SU-DHL-6 (cell line): ENCODE results near the gene TEAD3.

Experiments
- H2AFZ ChIP-seq: fragments of 200-600 bp; sonication (generic); 2 replicates; pipeline ENCODE4 v1.6.1; 2014; ENCODE audit warnings: low read depth, mild to moderate bottlenecking, moderate library complexity, mixed read lengths, antibody characterized with exemption, low read length; ENCODE audit not compliant: severe bottlenecking
- H3F3A ChIP-seq: fragments of 200-600 bp; shearing (Covaris generic); 2 replicates; pipeline ENCODE4 v1.6.0; 2016; ENCODE audit warnings: antibody characterized with exemption, mild to moderate bottlenecking; ENCODE audit not compliant: insufficient read depth
- H3K27ac ChIP-seq: fragments of 200-600 bp; sonication (generic); 2 replicates; pipeline ENCODE4 v1.5.1; 2016; ENCODE audit warnings: low read depth, mild to moderate bottlenecking, low read length, moderate library complexity, mixed read lengths
- H3K27me3 ChIP-seq: fragments of 200-600 bp; sonication (generic), shearing (Covaris generic); 2 replicates; pipeline ENCODE4 v1.6.0; 2014; ENCODE audit warnings: mild to moderate bottlenecking, low read length
- H3K36me3 ChIP-seq: fragments of 200-600 bp; sonication (generic); 2 replicates; pipeline ENCODE4 v1.6.1; 2014; ENCODE audit warnings: mild to moderate bottlenecking, low read length, mixed read lengths
- H3K4me2 ChIP-seq: fragments of 300-600, 200-600 bp; shearing (Covaris generic), sonication (generic); 2 replicates; pipeline ENCODE4 v1.6.0; 2014; ENCODE audit warnings: low read length, low read depth, mild to moderate bottlenecking; ENCODE audit not compliant: poor library complexity, severe bottlenecking
- H3K4me3 ChIP-seq: fragments of 200-600 bp; sonication (generic); 2 replicates; pipeline ENCODE4 v1.5.1; 2014; ENCODE audit warnings: antibody characterized with exemption, low read length, mild to moderate bottlenecking, mixed read lengths; ENCODE audit not compliant: insufficient read depth, poor library complexity, severe bottlenecking
- H3K79me2 ChIP-seq: fragments of 200-600 bp; sonication (generic); 2 replicates; pipeline ENCODE4 v1.6.1; 2014; ENCODE audit warnings: mild to moderate bottlenecking, low read length, moderate library complexity; ENCODE audit not compliant: insufficient read depth
- H3K9ac ChIP-seq: fragments of 200-600 bp; sonication (generic); 2 replicates; pipeline ENCODE4 v1.7.0; 2014; ENCODE audit warnings: mild to moderate bottlenecking, low read length
- H3K9me2 ChIP-seq: fragments of 200-600 bp; sonication (generic); replicated peaks from 2 replicates; pipeline ENCODE4 v1.6.1; 2014; ENCODE audit warnings: low read length; ENCODE audit not compliant: insufficient read depth
- H3K9me3 ChIP-seq: fragments of 200-600 bp; sonication (generic); 2 replicates; pipeline ENCODE4 v1.6.1; 2014; ENCODE audit warnings: low read length, mixed read lengths; ENCODE audit not compliant: insufficient read depth
- H4K20me1 ChIP-seq: fragments of 200-600 bp; sonication (generic); 2 replicates; pipeline ENCODE4 v1.6.1; 2014; ENCODE audit warnings: low read depth, mild to moderate bottlenecking, antibody characterized with exemption, low read length, moderate library complexity, mixed read lengths
- CTCF ChIP-seq: fragments of 200-600 bp; sonication (generic); IDR thresholded peaks from one replicate; pipeline ENCODE4 v1.5.1; 2017; ENCODE audit warnings: antibody characterized with exemption, mild to moderate bottlenecking, low read length, moderate library complexity; ENCODE audit not compliant: insufficient read depth, poor library complexity, severe bottlenecking
- EZH2phosphoT487 ChIP-seq: fragments of 200-600 bp; sonication (generic), shearing (Covaris generic); conservative IDR thresholded peaks from 2 replicates; pipeline ENCODE4 v1.6.1; 2018; ENCODE audit warnings: mild to moderate bottlenecking, antibody characterized with exemption, low read length, moderate library complexity, mixed read lengths

TEAD3 gene

DNA sequence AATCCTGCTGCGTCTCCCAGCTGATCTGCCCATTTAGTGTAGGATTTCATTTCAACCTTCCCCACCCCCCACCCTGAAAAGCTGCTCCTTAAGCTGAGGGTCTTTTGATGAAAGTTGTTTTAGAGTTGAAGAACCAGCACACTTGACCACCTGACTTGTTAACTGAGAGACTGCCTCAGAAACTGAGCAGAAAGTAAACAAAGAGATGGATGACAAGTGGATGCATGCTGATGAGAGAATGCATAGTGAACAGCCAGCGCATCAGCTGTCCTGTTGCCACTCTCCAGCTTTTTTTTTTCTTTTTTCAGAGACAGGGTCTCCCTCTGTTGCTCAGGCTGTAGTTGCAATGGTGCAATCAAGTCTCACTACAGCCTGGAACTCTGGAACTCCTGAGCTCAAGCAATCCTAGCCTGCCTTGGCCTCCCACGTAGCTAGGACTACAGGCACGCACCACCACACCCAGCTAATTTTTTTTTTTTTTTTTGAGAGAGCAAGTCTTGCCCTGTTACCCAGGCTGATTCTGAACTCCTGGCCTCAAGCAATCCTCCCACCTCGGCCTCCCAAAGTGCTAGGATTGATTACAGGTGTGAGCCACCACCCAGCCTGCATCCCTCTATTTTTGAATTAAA lies 19.2 kb downstream of the TEAD3 start:
- peaks cover 34% of the 10 kb centered on the region for H3F3A ChIP-seq
- H3K4me2 ChIP-seq = no peak overlapping the region
- H3K4me3 ChIP-seq = no peak overlapping the region
- peaks cover under 1% of the 10 kb centered on the region; the same call in 1 of the 2 replicates for H3K36me3 ChIP-seq
- H2AFZ ChIP-seq = no peak overlapping the region
- H3K79me2 ChIP-seq = no peaks in the 10 kb centered on the region
- H3K27ac ChIP-seq = no peak overlapping the region
- H3K27me3 ChIP-seq = no peaks in the 10 kb centered on the region
- TF ChIP-seq EZH2phosphoT487 = no peak
- no peak for TF ChIP-seq CTCF
- H3K9ac ChIP-seq = no peak overlapping the region
- no peaks in the 10 kb centered on the region for H3K9me3 ChIP-seq
- H4K20me1 ChIP-seq = no peaks in the 10 kb centered on the region
- H3K9me2 ChIP-seq = no peaks in the 10 kb centered on the region

DNA sequence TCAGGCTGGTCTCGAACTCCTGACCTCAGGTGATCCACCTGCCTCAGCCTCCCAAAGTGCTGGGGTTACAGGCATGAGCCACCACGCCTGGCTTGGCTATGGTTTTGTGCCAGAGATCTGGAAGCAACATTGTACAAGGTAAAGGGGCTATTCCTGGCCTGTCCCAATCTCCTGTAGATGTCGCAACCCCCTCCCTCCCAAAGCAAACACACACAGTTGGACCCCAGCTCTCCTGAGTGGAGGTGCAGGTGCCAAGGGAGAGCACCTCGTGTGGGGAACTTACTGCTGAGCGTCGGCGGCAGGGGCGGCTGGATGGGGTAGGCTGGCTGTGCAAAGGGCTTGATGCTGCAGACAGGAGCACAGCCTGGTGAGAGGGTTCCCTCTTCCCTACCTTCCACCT lies 19.9 kb downstream of the TEAD3 start:
- Histone ChIP-seq H4K20me1 (peaks cover 6% of the 10 kb centered on the region; the same call in 1 of the 2 replicates), H3K9ac (no peak overlapping the region), H3K36me3 (peaks cover 7% of the 10 kb centered on the region), H3K27me3 (no peaks in the 10 kb centered on the region), H3F3A (peaks cover 40% of the 10 kb centered on the region), H3K9me3 (no peaks in the 10 kb centered on the region), H3K4me3 (no peak overlapping the region), H3K79me2 (no peaks in the 10 kb centered on the region), H3K4me2 (no peak overlapping the region), H3K27ac (no peak overlapping the region), H2AFZ (no peak overlapping the region), H3K9me2 (no peaks in the 10 kb centered on the region)
- TF ChIP-seq EZH2phosphoT487 (no peak), CTCF (no peak)

GRCh38 chr6:35476004-35476403 lies 20.9 kb downstream of the TEAD3 start:
- H3K36me3 ChIP-seq = peaks cover 16% of the 10 kb centered on the region
- H3K4me3 ChIP-seq = no peak overlapping the region
- H3K4me2 ChIP-seq = no peak overlapping the region
- no peak for TF ChIP-seq EZH2phosphoT487
- no peak for TF ChIP-seq CTCF
- H2AFZ ChIP-seq = no peak overlapping the region
- no peaks in the 10 kb centered on the region for H3K9me3 ChIP-seq
- H3K9me2 ChIP-seq = no peaks in the 10 kb centered on the region
- peaks cover 51% of the 10 kb centered on the region for H3F3A ChIP-seq
- H3K79me2 ChIP-seq = peaks cover 4% of the 10 kb centered on the region; the same call in 1 of the 2 replicates
- H4K20me1 ChIP-seq = peaks cover 13% of the 10 kb centered on the region
- no peak overlapping the region for H3K9ac ChIP-seq
- no peak overlapping the region for H3K27ac ChIP-seq
- no peaks in the 10 kb centered on the region for H3K27me3 ChIP-seq
